ENCODE measurements around the gene EPS8.
"Not testable (repeated sequence)": the region's sequence is repeated elsewhere in the genome, so short reads cannot be mapped to it uniquely, and the experiment has no call there.

Gene EPS8

GRCh38 chr12:15629108-15629507 lies 160.1 kb downstream of the EPS8 start:
- H3K9ac ChIP-seq (ENCODE audit: insufficient read length) = peak overlapping the region; percentile 53

GRCh38 chr12:15627995-15628945 lies 160.9 kb downstream of the EPS8 start:
- Histone ChIP-seq H3K9me3 (ENCODE audit: low read depth, low read length) (no peaks in the 10 kb centered on the region), H3K36me3 (ENCODE audit: insufficient read depth, low read length) (no peaks in the 10 kb centered on the region), H3K4me3 (peak overlapping the region; percentile 47), H3K27ac (peak overlapping the region; percentile 90), H3K9ac (ENCODE audit: insufficient read length) (peak overlapping the region; percentile 53)
- TF ChIP-seq EZH2 (IDR thresholded peaks at IDR 0.05) (no peak), POLR2AphosphoS5 (IDR thresholded peaks at IDR 0.05; ENCODE audit: borderline replicate concordance, low read depth, low read length) (no peak), FOXP2 (optimal IDR thresholded peaks at IDR 0.05; ENCODE audit: control extremely low read depth, extremely low read length, insufficient read depth) (no peak)
- no peak for DNase-seq (ENCODE audit: low read depth, low spot score)

More at GRCh38 chr12:15629108-15629507, 160.1 kb downstream of the EPS8 start:
- TF ChIP-seq EZH2 (IDR thresholded peaks at IDR 0.05) (no peak), POLR2AphosphoS5 (IDR thresholded peaks at IDR 0.05; ENCODE audit: borderline replicate concordance, low read depth, low read length) (no peak), FOXP2 (optimal IDR thresholded peaks at IDR 0.05; ENCODE audit: control extremely low read depth, extremely low read length, insufficient read depth) (no peak)
- Histone ChIP-seq H3K9me3 (ENCODE audit: low read depth, low read length) (no peaks in the 10 kb centered on the region), H3K36me3 (ENCODE audit: insufficient read depth, low read length) (no peaks in the 10 kb centered on the region), H3K27ac (peak overlapping the region; percentile 90), H3K4me3 (peak overlapping the region; percentile 68)
- no peak for DNase-seq (ENCODE audit: low read depth, low spot score)

GRCh38 chr12:15625075-15625474 lies 164.1 kb downstream of the EPS8 start:
- Histone ChIP-seq H3K4me3 (no peak overlapping the region), H3K9ac (ENCODE audit: insufficient read length) (no peak overlapping the region), H3K27ac (no peak overlapping the region), H3K9me3 (ENCODE audit: low read depth, low read length) (no peaks in the 10 kb centered on the region), H3K36me3 (ENCODE audit: insufficient read depth, low read length) (no peaks in the 10 kb centered on the region)
- TF ChIP-seq FOXP2 (optimal IDR thresholded peaks at IDR 0.05; ENCODE audit: control extremely low read depth, extremely low read length, insufficient read depth) (no peak), EZH2 (IDR thresholded peaks at IDR 0.05) (no peak), POLR2AphosphoS5 (IDR thresholded peaks at IDR 0.05; ENCODE audit: borderline replicate concordance, low read depth, low read length) (no peak)
- no peak for DNase-seq (ENCODE audit: low read depth, low spot score)

GRCh38 chr12:15620741-15621539 lies 168.2 kb downstream of the EPS8 start:
- H3K9ac ChIP-seq (ENCODE audit: insufficient read length) = no peak overlapping the region
- no peak for DNase-seq (ENCODE audit: low read depth, low spot score)
- no peak overlapping the region for H3K27ac ChIP-seq
- no peak for TF ChIP-seq EZH2 (IDR thresholded peaks at IDR 0.05)
- no peak for TF ChIP-seq POLR2AphosphoS5 (IDR thresholded peaks at IDR 0.05; ENCODE audit: borderline replicate concordance, low read depth, low read length)
- TF ChIP-seq FOXP2 (optimal IDR thresholded peaks at IDR 0.05; ENCODE audit: control extremely low read depth, extremely low read length, insufficient read depth) = no peak
- no peaks in the 10 kb centered on the region for H3K9me3 ChIP-seq (ENCODE audit: low read depth, low read length)
- H3K36me3 ChIP-seq (ENCODE audit: insufficient read depth, low read length) = no peaks in the 10 kb centered on the region
- no peak overlapping the region for H3K4me3 ChIP-seq

GRCh38 chr12:15616495-15616894 lies 172.7 kb downstream of the EPS8 start:
- H3K9ac ChIP-seq (ENCODE audit: insufficient read length); DNase-seq (ENCODE audit: low read depth, low spot score); H3K36me3 ChIP-seq (ENCODE audit: insufficient read depth, low read length); H3K4me3 ChIP-seq; H3K27ac ChIP-seq; H3K9me3 ChIP-seq (ENCODE audit: low read depth, low read length): not testable (repeated sequence)

GRCh38 chr12:15613981-15614380 lies 175.2 kb downstream of the EPS8 start:
- H3K9me3 ChIP-seq (ENCODE audit: low read depth, low read length) = no peaks in the 10 kb centered on the region
- H3K27ac ChIP-seq = no peak overlapping the region; the same call in 1 of the 2 replicates
- no peak overlapping the region for H3K9ac ChIP-seq (ENCODE audit: insufficient read length)
- no peaks in the 10 kb centered on the region for H3K36me3 ChIP-seq (ENCODE audit: insufficient read depth, low read length)
- H3K4me3 ChIP-seq = no peak overlapping the region
- TF ChIP-seq FOXP2 (optimal IDR thresholded peaks at IDR 0.05; ENCODE audit: control extremely low read depth, extremely low read length, insufficient read depth) (no peak), EZH2 (IDR thresholded peaks at IDR 0.05) (no peak), POLR2AphosphoS5 (IDR thresholded peaks at IDR 0.05; ENCODE audit: borderline replicate concordance, low read depth, low read length) (no peak)
- no peak for DNase-seq (ENCODE audit: low read depth, low spot score)

GRCh38 chr12:15608941-15609340 lies 180.2 kb downstream of the EPS8 start:
- no peaks in the 10 kb centered on the region for H3K9me3 ChIP-seq (ENCODE audit: low read depth, low read length)
- no peak for TF ChIP-seq EZH2 (IDR thresholded peaks at IDR 0.05)
- no peak for TF ChIP-seq POLR2AphosphoS5 (IDR thresholded peaks at IDR 0.05; ENCODE audit: borderline replicate concordance, low read depth, low read length)
- TF ChIP-seq FOXP2 (optimal IDR thresholded peaks at IDR 0.05; ENCODE audit: control extremely low read depth, extremely low read length, insufficient read depth) = no peak
- no peak for DNase-seq (ENCODE audit: low read depth, low spot score)
- H3K36me3 ChIP-seq (ENCODE audit: insufficient read depth, low read length) = no peaks in the 10 kb centered on the region
- H3K9ac ChIP-seq (ENCODE audit: insufficient read length) = no peak overlapping the region
- H3K4me3 ChIP-seq = no peak overlapping the region
- no peak overlapping the region for H3K27ac ChIP-seq

GRCh38 chr12:15608406-15608805 lies 180.8 kb downstream of the EPS8 start:
- no peak overlapping the region for H3K4me3 ChIP-seq
- H3K9me3 ChIP-seq (ENCODE audit: low read depth, low read length) = no peaks in the 10 kb centered on the region
- H3K36me3 ChIP-seq (ENCODE audit: insufficient read depth, low read length) = no peaks in the 10 kb centered on the region
- TF ChIP-seq FOXP2 (optimal IDR thresholded peaks at IDR 0.05; ENCODE audit: control extremely low read depth, extremely low read length, insufficient read depth) = no peak
- no peak for TF ChIP-seq POLR2AphosphoS5 (IDR thresholded peaks at IDR 0.05; ENCODE audit: borderline replicate concordance, low read depth, low read length)
- no peak for TF ChIP-seq EZH2 (IDR thresholded peaks at IDR 0.05)
- H3K27ac ChIP-seq = no peak overlapping the region
- DNase-seq (ENCODE audit: low read depth, low spot score) = no peak
- no peak overlapping the region for H3K9ac ChIP-seq (ENCODE audit: insufficient read length)

Measured in SK-N-MC (cell line).